Astrocyte of the spinal cord (primary cell): ENCODE measurements around the gene NSL1.
"Not testable (repeated sequence)": the region's sequence is repeated elsewhere in the genome, so short reads cannot be mapped to it uniquely, and the experiment has no call there.

ENCODE experiments used
- DNase-seq: peaks from one replicate; pipeline ENCODE4 v3.0.0; 2011; ENCODE audit warnings: low read depth, low spot score
- H3K4me3 ChIP-seq: 2 replicates; pipeline ENCODE4 v1.5.1; 2011; ENCODE audit warnings: low read depth, mild to moderate bottlenecking, low read length, moderate library complexity
- CTCF ChIP-seq: IDR thresholded peaks from 2 replicates; pipeline ENCODE4 v1.5.1; 2012; ENCODE audit warnings: low read depth, mild to moderate bottlenecking, low read length, inconsistent platforms
- in situ Hi-C: cut with HindIII; loops from 2 replicates; pipeline ENCODE4 v1.10.0; 2017; ENCODE audit warnings: low sequenced_read_pairs

Gene NSL1

GRCh38 chr1:212785871-212786270, 5.7 kb downstream of the NSL1 start:
- in situ Hi-C loops: no loop called here
- TF ChIP-seq CTCF: no peak

GRCh38 chr1:212783976-212784375, 7.6 kb downstream of the NSL1 start:
- in situ Hi-C loops: no loop called here
- no peak for TF ChIP-seq CTCF
- DNase-seq: no peak
- no peak overlapping the region for H3K4me3 ChIP-seq

More at GRCh38 chr1:212785871-212786270, 5.7 kb downstream of the NSL1 start:
- DNase-seq: no peak
- H3K4me3 ChIP-seq: no peak overlapping the region

- DNase-seq: peak; percentile 62
- peak; percentile 54 for TF ChIP-seq CTCF
- H3K4me3 ChIP-seq: no peak overlapping the region
- in situ Hi-C loops: no loop called here
Measured at GRCh38 chr1:212782422-212783154, 9.0 kb downstream of the NSL1 start.

- no peak for TF ChIP-seq CTCF
- DNase-seq: no peak
- H3K4me3 ChIP-seq: no peak overlapping the region
- in situ Hi-C loops: no loop called here
Measured at GRCh38 chr1:212781225-212781624, 10.4 kb downstream of the NSL1 start.

GRCh38 chr1:212780759-212781158, 10.8 kb downstream of the NSL1 start:
- no peak for TF ChIP-seq CTCF
- DNase-seq: no peak

GRCh38 chr1:212779086-212779485, 12.5 kb downstream of the NSL1 start:
- H3K4me3 ChIP-seq, DNase-seq, in situ Hi-C loops: not testable (repeated sequence)

More at GRCh38 chr1:212780759-212781158, 10.8 kb downstream of the NSL1 start:
- in situ Hi-C loops: no loop called here
- H3K4me3 ChIP-seq: no peak overlapping the region

GRCh38 chr1:212777151-212777550, 14.4 kb downstream of the NSL1 start:
- H3K4me3 ChIP-seq: no peak overlapping the region
- in situ Hi-C loops: no loop called here
- DNase-seq: no peak
- TF ChIP-seq CTCF: no peak
